Thyroid gland (tissue), 4 donors: ENCODE measurements around the gene IRS2. TPM values are rescaled to one million over a fixed set of nuclear protein-coding genes. Genes with fewer than 3 reads are reported as not detected.

Experiments used
- DNase-seq, 2 donors: peaks; one replicate each; pipeline ENCODE4 v3.0.0-alpha.2; 2019
- H3K27ac ChIP-seq, 3 donors: fragments of 200-600 bp; sonication (generic); 1 replicate in 2 of 3; 2 replicates in 1 of 3; pipeline ENCODE4 v1.5.1; 2016 to 2019; ENCODE audit warnings: mild to moderate bottlenecking in 1 of 3, moderate library complexity in 1 of 3
- H3K27me3 ChIP-seq: fragments of 200-600 bp; sonication (generic); one replicate; pipeline ENCODE4 v1.5.1; 2019
- H3K36me3 ChIP-seq, 2 donors: fragments of 200-600 bp; sonication (generic); one replicate each; pipeline ENCODE4 v1.5.1; 2016 to 2019
- H3K4me1 ChIP-seq, 2 donors: fragments of 200-600 bp; sonication (generic); one replicate each; pipeline ENCODE4 v1.5.1; 2017 to 2019
- H3K4me3 ChIP-seq, 3 donors: fragments of 200-600 bp; sonication (generic); replicated peaks in 1 of 3; 1 replicate in 2 of 3; 2 replicates in 1 of 3; pipeline ENCODE4 v1.5.1; 2016; ENCODE audit warnings: mild to moderate bottlenecking in 1 of 3
- H3K9me3 ChIP-seq: fragments of 200-600 bp; sonication (generic); one replicate; pipeline ENCODE4 v1.5.1; 2017
- POLR2A ChIP-seq, 2 donors: fragments of 450-650 bp; IDR thresholded peaks; one replicate each; pipeline ENCODE4 v1.6.1; 2017; ENCODE audit warnings: antibody characterized with exemption in 2 of 2, mild to moderate bottlenecking in 2 of 2, moderate library complexity in 1 of 2
- WGBS, 2 donors: methylation state at CpG; one replicate each; pipeline ENCODE4 v1.1.5; 2017; 5-methylcytosine and 5-hydroxymethylcytosine counted together
- intact Hi-C: fragments of 100-400 bp; cut with DNase I; formaldehyde crosslinking; loops from one replicate; pipeline ENCODE4 v1.15.1; 2023
- total RNA-seq, 4 donors: library from RNA; depleted of rRNA; stranded (reverse); fragments of >200 nt; gene quantifications; one replicate each; pipeline ENCODE4 v1.2.3, GENCODE V29; 2016
- TF ChIP-seq, protein P1 (sequence below), 6 experiments: fragments of 200-600 bp in 3 of 6; fragments of 450-650 bp in 3 of 6; sonication (generic) in 3 of 6; IDR thresholded peaks; one replicate each; pipeline ENCODE4 v1.5.1; 2016 to 2019; ENCODE audit warnings: antibody characterized with exemption in 6 of 6, mild to moderate bottlenecking in 2 of 6, inconsistent platforms in 1 of 6, moderate library complexity in 1 of 6

Gene IRS2
- total RNA-seq, 4 donors from 2014 or later, result 12.9 to 29.1 (median 17.6) TPM

GRCh38 chr13:109780845-109781383 is 5.5 kb downstream of the IRS2 start:
- DNase-seq, result no peak
- Histone ChIP-seq H3K27me3 (no peaks in the 10 kb centered on the region), H3K4me3 (peak overlapping the region; percentile 14 to 34 (median 27)), H3K4me1 (peaks cover 42 to 67% of the 10 kb centered on the region in 2 donors), H3K36me3 (peaks cover 18 to 28% of the 10 kb centered on the region in 2 donors), H3K27ac (peak overlapping the region in 1 of 3 donors; percentile 3), H3K9me3 (no peaks in the 10 kb centered on the region)
- intact Hi-C loops, result loop anchor here (5.0 to 10.0 kb wide), 3 partner anchors 326 to 816 kb away; no protein-coding TSS in a partner anchor
- TF ChIP-seq POLR2A (IDR thresholded peaks at IDR 0.05), result no peak
- TF ChIP-seq, protein P1, sequence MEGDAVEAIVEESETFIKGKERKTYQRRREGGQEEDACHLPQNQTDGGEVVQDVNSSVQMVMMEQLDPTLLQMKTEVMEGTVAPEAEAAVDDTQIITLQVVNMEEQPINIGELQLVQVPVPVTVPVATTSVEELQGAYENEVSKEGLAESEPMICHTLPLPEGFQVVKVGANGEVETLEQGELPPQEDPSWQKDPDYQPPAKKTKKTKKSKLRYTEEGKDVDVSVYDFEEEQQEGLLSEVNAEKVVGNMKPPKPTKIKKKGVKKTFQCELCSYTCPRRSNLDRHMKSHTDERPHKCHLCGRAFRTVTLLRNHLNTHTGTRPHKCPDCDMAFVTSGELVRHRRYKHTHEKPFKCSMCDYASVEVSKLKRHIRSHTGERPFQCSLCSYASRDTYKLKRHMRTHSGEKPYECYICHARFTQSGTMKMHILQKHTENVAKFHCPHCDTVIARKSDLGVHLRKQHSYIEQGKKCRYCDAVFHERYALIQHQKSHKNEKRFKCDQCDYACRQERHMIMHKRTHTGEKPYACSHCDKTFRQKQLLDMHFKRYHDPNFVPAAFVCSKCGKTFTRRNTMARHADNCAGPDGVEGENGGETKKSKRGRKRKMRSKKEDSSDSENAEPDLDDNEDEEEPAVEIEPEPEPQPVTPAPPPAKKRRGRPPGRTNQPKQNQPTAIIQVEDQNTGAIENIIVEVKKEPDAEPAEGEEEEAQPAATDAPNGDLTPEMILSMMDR (IDR thresholded peaks at IDR 0.05), result no peak
- 54 to 59% methylated on average over 10 to 11 of the region's 11 CpGs for WGBS, 2 donors

GRCh38 chr13:109779876-109780510 is 6.4 kb downstream of the IRS2 start:
- WGBS, 2 donors, result 85 to 89% methylated on average over 7 of the region's 7 CpGs
- TF ChIP-seq POLR2A (IDR thresholded peaks at IDR 0.05), result no peak
- TF ChIP-seq, protein P1 (IDR thresholded peaks at IDR 0.05), result no peak
- intact Hi-C loops, result loop anchor here (5.0 to 10.0 kb wide), 3 partner anchors 327 to 815 kb away; no protein-coding TSS in a partner anchor
- peaks cover 43 to 67% of the 10 kb centered on the region in 2 donors for H3K4me1 ChIP-seq
- H3K27ac ChIP-seq, result no peak overlapping the region
- H3K9me3 ChIP-seq, result no peaks in the 10 kb centered on the region
- H3K27me3 ChIP-seq, result no peaks in the 10 kb centered on the region
- H3K4me3 ChIP-seq, result peak overlapping the region in 1 of 3 donors; percentile 34
- no peak for DNase-seq
- peaks cover 18 to 28% of the 10 kb centered on the region in 2 donors for H3K36me3 ChIP-seq

- peaks cover 18 to 28% of the 10 kb centered on the region in 2 donors for H3K36me3 ChIP-seq
- no peak overlapping the region for H3K27ac ChIP-seq
- DNase-seq, result no peak
- TF ChIP-seq, protein P1 (IDR thresholded peaks at IDR 0.05), result no peak
- TF ChIP-seq POLR2A (IDR thresholded peaks at IDR 0.05), result no peak
- intact Hi-C loops, result no loop called here
- WGBS, 2 donors, result 76 to 78% methylated on average over 4 of the region's 4 CpGs
- peak overlapping the region in 1 of 3 donors; percentile 34 for H3K4me3 ChIP-seq
- no peaks in the 10 kb centered on the region for H3K27me3 ChIP-seq
- peaks cover 40 to 63% of the 10 kb centered on the region in 2 donors for H3K4me1 ChIP-seq
- no peaks in the 10 kb centered on the region for H3K9me3 ChIP-seq
Measured at GRCh38 chr13:109779074-109779473, 7.3 kb downstream of the IRS2 start.

GRCh38 chr13:109778102-109778542 is 8.3 kb downstream of the IRS2 start:
- 58 to 60% methylated on average over 6 of the region's 6 CpGs for WGBS, 2 donors
- Histone ChIP-seq H3K4me1 (peaks cover 38 to 54% of the 10 kb centered on the region in 2 donors), H3K36me3 (peaks cover 10 to 19% of the 10 kb centered on the region in 2 donors), H3K27me3 (no peaks in the 10 kb centered on the region), H3K4me3 (no peak overlapping the region), H3K27ac (no peak overlapping the region), H3K9me3 (no peaks in the 10 kb centered on the region)
- peak in 1 of 2 donors; percentile 11 for DNase-seq
- no peak for TF ChIP-seq POLR2A (IDR thresholded peaks at IDR 0.05)
- TF ChIP-seq, protein P1 (IDR thresholded peaks at IDR 0.05), result no peak
- intact Hi-C loops, result no loop called here

DNA sequence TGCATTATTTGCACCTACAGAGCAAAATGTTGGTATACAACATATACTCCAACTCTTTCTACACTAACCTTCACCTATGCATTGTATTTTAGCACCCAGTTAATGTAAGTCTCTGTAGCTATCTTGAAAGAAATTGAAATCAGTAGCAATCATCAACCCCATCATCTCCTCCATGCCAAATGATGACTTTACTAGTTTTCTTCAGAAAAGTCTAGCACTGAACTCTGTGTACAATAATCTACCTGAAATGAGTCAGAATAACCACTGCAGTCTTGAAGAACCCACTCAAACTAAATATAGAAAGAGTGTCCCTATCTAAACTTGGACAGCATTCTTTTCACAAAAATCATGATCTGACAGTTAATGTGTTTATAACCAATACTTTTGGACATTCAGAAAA is 9.8 kb downstream of the IRS2 start:
- TF ChIP-seq, protein P1 (IDR thresholded peaks at IDR 0.05), result no peak
- TF ChIP-seq POLR2A (IDR thresholded peaks at IDR 0.05), result no peak
- Histone ChIP-seq H3K27ac (no peak overlapping the region), H3K4me1 (peaks cover 38 to 41% of the 10 kb centered on the region in 2 donors), H3K9me3 (no peaks in the 10 kb centered on the region), H3K27me3 (no peaks in the 10 kb centered on the region), H3K4me3 (no peak overlapping the region), H3K36me3 (peaks cover 0 to 5% of the 10 kb centered on the region in 2 donors)
- no peak for DNase-seq
- intact Hi-C loops, result no loop called here
